Parathyroid adenoma (tissue), 2 donors: ENCODE data around the gene NOC3L.
"Not testable (repeated sequence)": the region's sequence is repeated elsewhere in the genome, so short reads cannot be mapped to it uniquely, and the experiment has no call there.

Source experiments
- H2AFZ ChIP-seq: fragments of 300-600 bp; sonication (generic); one replicate; pipeline ENCODE4 v1.7.0; 2017; ENCODE audit warnings: antibody characterized with exemption, mild to moderate bottlenecking
- H3K27ac ChIP-seq: fragments of 300-600 bp; sonication (generic); one replicate; pipeline ENCODE4 v1.7.0; 2017
- H3K27me3 ChIP-seq: fragments of 300-600 bp; sonication (generic); one replicate; pipeline ENCODE4 v1.7.0; 2017; ENCODE audit warnings: low read length; ENCODE audit not compliant: control insufficient read depth, insufficient read depth
- H3K36me3 ChIP-seq: fragments of 300-600 bp; sonication (generic); one replicate; pipeline ENCODE4 v1.7.0; 2017; ENCODE audit warnings: low read length; ENCODE audit not compliant: control insufficient read depth, insufficient read depth
- H3K4me1 ChIP-seq: fragments of 300-600 bp; sonication (generic); one replicate; pipeline ENCODE4 v1.7.0; 2017; ENCODE audit warnings: control low read depth
- H3K4me2 ChIP-seq: fragments of 300-600 bp; sonication (generic); one replicate; pipeline ENCODE4 v1.7.0; 2017; ENCODE audit warnings: low read length
- H3K4me3 ChIP-seq: fragments of 300-600 bp; sonication (generic); one replicate; pipeline ENCODE4 v1.7.0; 2017; ENCODE audit warnings: low read depth, low read length
- H3K79me2 ChIP-seq: fragments of 300-600 bp; sonication (generic); one replicate; pipeline ENCODE4 v1.7.0; 2017; ENCODE audit warnings: control low read depth
- H3K9ac ChIP-seq: fragments of 300-600 bp; sonication (generic); one replicate; pipeline ENCODE4 v1.7.0; 2017; ENCODE audit warnings: mild to moderate bottlenecking
- H3K9me3 ChIP-seq: fragments of 300-600 bp; sonication (generic); one replicate; pipeline ENCODE4 v1.7.0; 2017; ENCODE audit warnings: low read length; ENCODE audit not compliant: control insufficient read depth
- CTCF ChIP-seq: fragments of 300-600 bp; sonication (generic); IDR thresholded peaks from one replicate; pipeline ENCODE4 v1.7.0; 2017; ENCODE audit warnings: antibody characterized with exemption, mild to moderate bottlenecking
- donor health status: primary hyperparathyroidism.

The NOC3L gene

GRCh38 chr10:94355841-94356240, 6.9 kb downstream of the NOC3L start:
- TF ChIP-seq CTCF, result no peak
- Histone ChIP-seq H3K27me3 (no peaks in the 10 kb centered on the region), H3K9ac (no peak overlapping the region), H3K9me3 (no peaks in the 10 kb centered on the region), H2AFZ (no peak overlapping the region), H3K4me1 (no peaks in the 10 kb centered on the region), H3K27ac (no peak overlapping the region), H3K36me3 (no peaks in the 10 kb centered on the region), H3K4me3 (no peak overlapping the region), H3K79me2 (no peaks in the 10 kb centered on the region), H3K4me2 (no peak overlapping the region)

- H3K4me2 ChIP-seq, result no peak overlapping the region
- no peak overlapping the region for H2AFZ ChIP-seq
- no peak for TF ChIP-seq CTCF
- H3K4me3 ChIP-seq, result no peak overlapping the region
- no peak overlapping the region for H3K9ac ChIP-seq
- H3K79me2 ChIP-seq, result no peaks in the 10 kb centered on the region
- no peaks in the 10 kb centered on the region for H3K27me3 ChIP-seq
- no peak overlapping the region for H3K27ac ChIP-seq
- no peaks in the 10 kb centered on the region for H3K36me3 ChIP-seq
- H3K9me3 ChIP-seq, result no peaks in the 10 kb centered on the region
- H3K4me1 ChIP-seq, result no peaks in the 10 kb centered on the region
Observed at GRCh38 chr10:94353336-94353735, 9.4 kb downstream of the NOC3L start.

- H3K4me3 ChIP-seq, result no peak overlapping the region
- H3K9me3 ChIP-seq, result no peaks in the 10 kb centered on the region
- H2AFZ ChIP-seq, result no peak overlapping the region
- no peaks in the 10 kb centered on the region for H3K27me3 ChIP-seq
- no peaks in the 10 kb centered on the region for H3K4me1 ChIP-seq
- TF ChIP-seq CTCF, result no peak
- no peak overlapping the region for H3K9ac ChIP-seq
- no peaks in the 10 kb centered on the region for H3K36me3 ChIP-seq
- no peak overlapping the region for H3K4me2 ChIP-seq
- H3K79me2 ChIP-seq, result no peaks in the 10 kb centered on the region
- no peak overlapping the region for H3K27ac ChIP-seq
Observed at GRCh38 chr10:94351089-94351488, 11.7 kb downstream of the NOC3L start.

- H3K27ac ChIP-seq, result not testable (repeated sequence)
Observed at GRCh38 chr10:94350500-94350899, 12.2 kb downstream of the NOC3L start.

GRCh38 chr10:94349327-94349726, 13.4 kb downstream of the NOC3L start:
- H3K36me3 ChIP-seq, result no peaks in the 10 kb centered on the region

More at GRCh38 chr10:94350500-94350899, 12.2 kb downstream of the NOC3L start:
- not testable (repeated sequence) for H3K79me2 ChIP-seq, H3K36me3 ChIP-seq, H2AFZ ChIP-seq, H3K9ac ChIP-seq, H3K4me2 ChIP-seq, H3K27me3 ChIP-seq, H3K4me3 ChIP-seq, H3K9me3 ChIP-seq, H3K4me1 ChIP-seq

More at GRCh38 chr10:94349327-94349726, 13.4 kb downstream of the NOC3L start:
- no peaks in the 10 kb centered on the region for H3K9me3 ChIP-seq
- no peaks in the 10 kb centered on the region for H3K4me1 ChIP-seq
- no peak overlapping the region for H3K4me3 ChIP-seq
- TF ChIP-seq CTCF, result no peak
- no peak overlapping the region for H3K9ac ChIP-seq
- no peaks in the 10 kb centered on the region for H3K27me3 ChIP-seq
- H3K27ac ChIP-seq, result no peak overlapping the region
- H3K4me2 ChIP-seq, result no peak overlapping the region
- H3K79me2 ChIP-seq, result no peaks in the 10 kb centered on the region
- no peak overlapping the region for H2AFZ ChIP-seq
